VCaP (cell line): ENCODE measurements around the gene MED1.
A peak's percentile ranks its signal among the peaks of the same experiment; 100 is the strongest.
"Not testable (repeated sequence)": the region's sequence is repeated elsewhere in the genome, so short reads cannot be mapped to it uniquely, and the experiment has no call there.

Source experiments
- H3K27ac ChIP-seq: fragments of 450-650 bp; 2 replicates; pipeline ENCODE4 v1.5.1; 2017
- TF ChIP-seq, protein P1 (sequence below): fragments of 450-650 bp; conservative IDR thresholded peaks from 2 replicates; pipeline ENCODE4 v1.5.1; 2017; ENCODE audit warnings: mild to moderate bottlenecking, moderate library complexity

Gene MED1, protein sequence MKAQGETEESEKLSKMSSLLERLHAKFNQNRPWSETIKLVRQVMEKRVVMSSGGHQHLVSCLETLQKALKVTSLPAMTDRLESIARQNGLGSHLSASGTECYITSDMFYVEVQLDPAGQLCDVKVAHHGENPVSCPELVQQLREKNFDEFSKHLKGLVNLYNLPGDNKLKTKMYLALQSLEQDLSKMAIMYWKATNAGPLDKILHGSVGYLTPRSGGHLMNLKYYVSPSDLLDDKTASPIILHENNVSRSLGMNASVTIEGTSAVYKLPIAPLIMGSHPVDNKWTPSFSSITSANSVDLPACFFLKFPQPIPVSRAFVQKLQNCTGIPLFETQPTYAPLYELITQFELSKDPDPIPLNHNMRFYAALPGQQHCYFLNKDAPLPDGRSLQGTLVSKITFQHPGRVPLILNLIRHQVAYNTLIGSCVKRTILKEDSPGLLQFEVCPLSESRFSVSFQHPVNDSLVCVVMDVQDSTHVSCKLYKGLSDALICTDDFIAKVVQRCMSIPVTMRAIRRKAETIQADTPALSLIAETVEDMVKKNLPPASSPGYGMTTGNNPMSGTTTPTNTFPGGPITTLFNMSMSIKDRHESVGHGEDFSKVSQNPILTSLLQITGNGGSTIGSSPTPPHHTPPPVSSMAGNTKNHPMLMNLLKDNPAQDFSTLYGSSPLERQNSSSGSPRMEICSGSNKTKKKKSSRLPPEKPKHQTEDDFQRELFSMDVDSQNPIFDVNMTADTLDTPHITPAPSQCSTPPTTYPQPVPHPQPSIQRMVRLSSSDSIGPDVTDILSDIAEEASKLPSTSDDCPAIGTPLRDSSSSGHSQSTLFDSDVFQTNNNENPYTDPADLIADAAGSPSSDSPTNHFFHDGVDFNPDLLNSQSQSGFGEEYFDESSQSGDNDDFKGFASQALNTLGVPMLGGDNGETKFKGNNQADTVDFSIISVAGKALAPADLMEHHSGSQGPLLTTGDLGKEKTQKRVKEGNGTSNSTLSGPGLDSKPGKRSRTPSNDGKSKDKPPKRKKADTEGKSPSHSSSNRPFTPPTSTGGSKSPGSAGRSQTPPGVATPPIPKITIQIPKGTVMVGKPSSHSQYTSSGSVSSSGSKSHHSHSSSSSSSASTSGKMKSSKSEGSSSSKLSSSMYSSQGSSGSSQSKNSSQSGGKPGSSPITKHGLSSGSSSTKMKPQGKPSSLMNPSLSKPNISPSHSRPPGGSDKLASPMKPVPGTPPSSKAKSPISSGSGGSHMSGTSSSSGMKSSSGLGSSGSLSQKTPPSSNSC (N-terminal part only)

DNA sequence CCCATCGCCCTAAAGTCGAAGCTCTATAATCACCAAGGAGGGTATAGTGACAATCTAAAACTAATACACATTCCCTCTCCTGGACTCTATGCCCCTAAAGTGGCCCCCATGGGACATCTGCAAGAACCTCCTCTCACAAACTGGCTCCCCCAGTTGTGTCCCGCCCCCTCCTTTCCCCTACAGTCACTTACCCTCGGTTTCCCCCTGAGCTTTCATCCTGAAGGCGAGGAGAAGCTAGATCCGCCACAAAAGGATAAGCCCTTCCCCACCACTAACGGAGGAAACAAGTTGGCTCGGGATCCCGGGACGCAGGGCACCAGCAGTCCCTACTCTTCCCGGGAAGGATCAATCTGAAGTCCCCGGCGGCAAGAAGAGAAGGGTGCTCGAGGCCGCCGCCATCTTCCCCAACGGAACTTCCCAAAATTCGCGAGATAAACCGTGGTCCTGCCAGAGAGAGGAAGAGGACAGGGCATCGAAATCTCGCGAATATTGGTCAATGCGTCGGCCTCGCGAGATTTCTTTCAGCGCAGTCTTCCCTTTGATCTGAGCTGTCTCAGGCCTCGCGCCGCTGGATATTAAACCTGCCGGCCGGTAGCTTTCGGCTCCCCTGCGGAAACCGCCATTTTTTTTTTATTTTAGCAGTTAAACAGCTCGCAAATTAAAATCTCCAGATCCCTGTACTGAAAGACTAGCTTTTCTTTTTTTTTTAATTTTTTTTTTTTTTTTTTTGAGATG, at the start of gene MED1:
Gene MED1, minus strand, starts transcription at position 417 of the 735 bp plus-strand sequence. Its CDS starts 201 bp downstream, at position 216.
- peak within 1 kb of the TSS; percentile 93 for H3K27ac ChIP-seq
- TF ChIP-seq, protein P1, sequence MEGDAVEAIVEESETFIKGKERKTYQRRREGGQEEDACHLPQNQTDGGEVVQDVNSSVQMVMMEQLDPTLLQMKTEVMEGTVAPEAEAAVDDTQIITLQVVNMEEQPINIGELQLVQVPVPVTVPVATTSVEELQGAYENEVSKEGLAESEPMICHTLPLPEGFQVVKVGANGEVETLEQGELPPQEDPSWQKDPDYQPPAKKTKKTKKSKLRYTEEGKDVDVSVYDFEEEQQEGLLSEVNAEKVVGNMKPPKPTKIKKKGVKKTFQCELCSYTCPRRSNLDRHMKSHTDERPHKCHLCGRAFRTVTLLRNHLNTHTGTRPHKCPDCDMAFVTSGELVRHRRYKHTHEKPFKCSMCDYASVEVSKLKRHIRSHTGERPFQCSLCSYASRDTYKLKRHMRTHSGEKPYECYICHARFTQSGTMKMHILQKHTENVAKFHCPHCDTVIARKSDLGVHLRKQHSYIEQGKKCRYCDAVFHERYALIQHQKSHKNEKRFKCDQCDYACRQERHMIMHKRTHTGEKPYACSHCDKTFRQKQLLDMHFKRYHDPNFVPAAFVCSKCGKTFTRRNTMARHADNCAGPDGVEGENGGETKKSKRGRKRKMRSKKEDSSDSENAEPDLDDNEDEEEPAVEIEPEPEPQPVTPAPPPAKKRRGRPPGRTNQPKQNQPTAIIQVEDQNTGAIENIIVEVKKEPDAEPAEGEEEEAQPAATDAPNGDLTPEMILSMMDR: no peak

DNA sequence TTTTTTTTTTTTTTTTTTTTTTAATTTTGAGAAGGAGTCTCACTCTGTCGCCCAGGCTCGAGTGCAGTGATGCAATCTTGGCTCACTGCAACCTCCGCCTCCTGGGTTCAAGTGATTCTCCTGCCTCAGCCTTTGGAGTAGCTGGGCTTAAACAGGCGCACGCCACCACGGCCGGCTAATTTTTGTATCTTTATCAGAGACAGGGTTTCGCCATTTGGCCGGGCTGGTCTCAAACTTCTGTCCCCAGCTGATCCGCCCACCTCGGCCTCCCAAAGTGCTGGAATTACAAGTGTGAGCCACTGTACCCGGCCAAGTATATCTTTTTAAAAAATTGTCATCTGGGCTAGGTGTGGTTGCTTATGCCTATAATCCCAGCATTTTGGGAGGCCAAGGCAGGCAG, 45.9 kb upstream of the MED1 start:
- not testable (repeated sequence) for H3K27ac ChIP-seq

DNA sequence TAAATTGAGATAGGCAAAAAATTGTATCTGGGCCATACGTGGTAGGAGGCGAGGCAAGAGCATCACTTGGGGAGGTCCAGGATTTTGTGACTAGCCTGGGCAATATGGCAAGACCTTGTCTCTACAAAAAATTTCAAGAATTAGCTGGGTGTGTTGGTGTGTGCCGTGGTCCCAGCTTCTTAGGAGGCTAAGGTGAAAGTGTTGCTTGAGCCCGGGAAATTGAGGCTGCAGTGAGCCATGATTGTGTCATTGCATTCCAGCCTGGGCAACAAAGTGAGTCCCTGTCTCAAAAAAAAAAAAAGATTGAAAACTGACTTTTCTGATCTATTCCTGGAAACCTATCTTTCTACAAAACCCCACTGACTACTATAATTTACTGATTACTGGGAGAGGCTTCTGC, 36.9 kb upstream of the MED1 start:
- H3K27ac ChIP-seq: no peak overlapping the region
- TF ChIP-seq, protein P1: no peak

DNA sequence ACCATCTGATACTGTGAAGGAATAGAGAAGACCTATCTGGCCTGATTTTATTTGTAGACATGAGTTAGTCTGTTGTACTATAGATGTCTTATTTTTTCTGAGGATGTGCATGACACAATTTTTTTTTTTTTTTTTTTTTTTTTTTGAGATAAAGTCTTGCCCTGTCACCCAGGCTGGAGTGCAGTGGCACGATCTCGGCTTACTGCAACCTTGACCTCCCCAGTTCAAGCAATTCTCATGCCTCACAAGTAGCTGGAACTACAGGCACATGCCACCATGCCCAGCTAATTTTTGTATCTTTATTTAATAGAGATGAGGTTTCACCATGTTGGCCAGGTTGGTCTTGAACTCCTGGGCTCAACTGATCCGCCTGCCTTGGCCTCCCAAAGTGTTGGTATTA, 36.4 kb upstream of the MED1 start:
- not testable (repeated sequence) for H3K27ac ChIP-seq

DNA sequence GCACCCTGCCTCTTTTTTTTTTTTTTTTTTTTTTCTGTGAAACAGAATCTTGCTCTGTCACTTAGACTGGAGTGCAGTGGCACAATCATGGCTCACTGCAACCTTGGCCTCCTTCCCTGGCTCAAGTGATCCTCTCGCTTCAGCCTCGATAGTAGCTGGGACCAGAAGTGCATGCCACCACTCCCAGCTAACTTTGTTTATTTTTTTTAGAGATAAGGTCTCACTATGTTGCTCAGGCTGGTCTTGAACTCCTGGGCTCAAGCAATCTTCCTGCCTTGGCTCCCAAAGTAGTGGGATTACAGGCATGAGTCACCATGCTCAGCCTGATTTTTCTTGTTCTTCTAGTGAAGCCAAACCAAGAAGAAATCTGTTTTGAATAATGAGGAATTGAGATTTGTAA, 35.2 kb upstream of the MED1 start:
- TF ChIP-seq, protein P1: no peak
- H3K27ac ChIP-seq: no peak overlapping the region

DNA sequence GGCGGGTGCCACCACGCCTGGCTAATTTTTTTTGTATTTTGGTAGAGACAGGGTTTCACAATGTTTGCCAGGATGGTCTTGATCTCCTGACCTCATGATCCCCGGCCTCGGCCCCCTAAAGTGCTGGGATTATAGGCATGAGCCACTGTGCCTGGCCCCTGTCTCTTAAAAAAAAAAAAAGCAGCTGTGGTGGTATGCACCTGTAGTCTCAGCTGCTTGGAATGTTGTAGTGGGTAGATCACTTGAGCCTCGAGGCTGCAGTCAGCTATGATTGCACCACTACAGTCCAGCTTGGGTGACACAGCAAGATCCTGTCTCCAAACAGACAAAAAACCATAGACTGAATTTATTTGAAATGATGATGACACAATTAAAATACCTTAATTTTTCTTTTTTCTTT, 34.5 kb upstream of the MED1 start:
- TF ChIP-seq, protein P1: no peak
- H3K27ac ChIP-seq: no peak overlapping the region

DNA sequence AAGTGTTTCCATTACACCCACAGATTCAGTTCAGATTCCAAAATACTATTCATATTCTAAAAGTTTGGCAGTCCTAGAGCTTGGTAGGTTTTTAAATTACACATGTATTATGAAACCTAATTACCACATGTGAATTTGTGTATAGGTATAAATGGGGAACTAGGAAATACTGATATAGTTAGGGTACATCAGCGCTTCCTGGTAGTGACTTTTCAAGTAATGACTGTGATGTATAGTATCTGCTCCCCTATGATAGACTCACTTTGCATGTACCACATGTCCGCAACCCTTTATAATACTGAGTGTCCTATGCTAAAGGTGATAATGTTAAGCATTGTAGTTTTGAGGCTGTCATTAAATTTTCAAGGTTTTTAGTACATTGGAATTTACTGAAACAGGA, 33.1 kb upstream of the MED1 start:
- TF ChIP-seq, protein P1: no peak
- H3K27ac ChIP-seq: no peak overlapping the region

DNA sequence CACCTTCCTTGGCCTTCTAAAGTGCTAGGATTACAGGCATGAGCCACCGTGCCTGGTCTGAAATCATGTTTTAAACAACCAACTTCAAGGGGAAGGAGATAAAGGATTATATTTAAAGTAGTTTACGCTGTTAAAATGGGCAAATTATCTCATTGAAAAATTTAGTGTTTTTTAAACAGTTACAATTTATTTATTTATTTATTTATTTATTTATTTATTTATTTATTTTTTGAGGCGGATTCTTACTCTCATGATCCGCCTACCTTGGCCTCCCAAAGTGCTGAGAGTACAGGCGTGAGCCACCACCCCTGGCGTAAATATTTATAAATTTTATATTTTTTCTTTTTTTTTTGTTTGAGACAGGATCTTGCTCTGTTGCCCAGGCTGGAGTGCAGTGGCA, 32.4 kb upstream of the MED1 start:
- TF ChIP-seq, protein P1: no peak
- H3K27ac ChIP-seq: no peak overlapping the region

DNA sequence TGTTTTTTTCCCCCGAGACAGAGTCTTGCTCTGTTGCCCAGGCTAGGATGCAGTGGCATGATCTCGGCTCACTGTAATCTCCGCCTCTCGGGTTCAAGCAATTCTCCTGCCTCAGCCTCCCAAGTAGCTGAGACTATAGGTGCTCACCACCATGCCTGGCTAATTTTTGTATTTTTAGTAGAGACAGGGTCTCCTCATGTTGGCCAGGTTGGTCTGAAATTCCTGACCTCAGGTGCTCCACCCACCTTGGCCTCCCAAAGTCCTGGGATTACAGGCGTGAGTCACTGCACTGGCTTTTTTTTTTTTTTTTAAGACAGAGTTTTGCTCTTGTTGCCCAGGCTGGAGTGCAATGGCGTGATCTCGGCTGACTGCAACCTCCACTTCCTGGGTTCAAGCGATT, 28.6 kb upstream of the MED1 start:
- H3K27ac ChIP-seq: not testable (repeated sequence)
